ENCODE measurements around the gene EEPD1. TPM values are rescaled to one million over a fixed set of nuclear protein-coding genes. Genes with fewer than 3 reads are reported as not detected.

Gene EEPD1
- total RNA-seq, 1 donor, result 9.0 TPM

DNA sequence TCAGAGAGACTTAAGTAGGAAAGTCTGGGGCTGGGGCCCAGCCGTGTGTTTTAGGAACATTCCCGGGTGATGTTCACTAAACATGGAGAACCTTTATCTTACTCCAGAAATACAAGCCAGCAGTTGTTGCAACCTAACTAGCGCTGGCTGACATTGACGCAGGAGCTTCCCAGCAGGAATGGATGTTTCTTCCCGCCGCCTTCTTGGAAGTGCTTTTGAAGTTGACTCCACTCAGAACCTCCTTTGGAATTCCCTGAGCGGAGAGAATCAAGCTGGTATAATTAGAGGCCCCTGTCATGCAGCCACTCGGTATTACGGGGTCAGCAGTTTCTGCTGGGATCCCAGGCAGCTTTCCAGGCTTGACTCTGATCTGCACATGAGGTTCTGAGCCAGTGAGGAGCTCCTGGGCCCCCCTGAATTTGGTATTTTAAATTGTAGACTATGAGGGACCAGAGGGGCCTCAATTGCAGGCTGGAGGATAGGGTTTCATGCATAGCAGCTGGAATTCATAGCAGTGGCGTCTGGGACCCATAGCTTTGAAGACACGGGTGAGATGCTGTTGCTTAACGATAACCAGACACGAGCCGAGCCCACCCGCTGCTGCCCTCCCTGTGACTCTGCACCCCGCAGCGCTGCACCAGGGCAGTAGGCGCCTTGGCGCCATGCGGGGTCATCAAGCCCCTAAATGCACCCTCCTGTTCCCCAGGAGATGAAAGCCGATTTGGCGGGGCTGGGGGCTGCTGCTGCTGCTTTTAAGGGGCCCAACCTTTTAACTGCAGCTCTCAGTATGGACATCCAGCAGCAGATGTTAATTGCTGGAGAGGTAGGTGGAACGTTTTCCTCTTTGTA is 61.8 kb downstream of the EEPD1 start:
- no peak for DNase-seq (ENCODE audit: insufficient read length, low spot score, missing footprints)
- Histone ChIP-seq H2AFZ (ENCODE audit: low read length) (no peak overlapping the region), H4K20me1 (ENCODE audit: insufficient read depth, low read length) (no peaks in the 10 kb centered on the region), H3K36me3 (ENCODE audit: insufficient read depth, low read length) (no peaks in the 10 kb centered on the region), H3K27ac (ENCODE audit: low read depth, low read length) (no peak overlapping the region), H3K4me2 (ENCODE audit: insufficient read depth, low read length) (no peak overlapping the region), H3K4me1 (ENCODE audit: insufficient read depth, low read length) (peaks cover 16% of the 10 kb centered on the region), H3K79me2 (ENCODE audit: insufficient read depth, low read length) (no peaks in the 10 kb centered on the region), H3K4me3 (ENCODE audit: insufficient read depth, low read length) (no peak overlapping the region), H3K9me3 (ENCODE audit: low read depth, low read length) (no peaks in the 10 kb centered on the region), H3K27me3 (ENCODE audit: insufficient read depth, low read length) (no peaks in the 10 kb centered on the region)
- TF ChIP-seq, protein P1, sequence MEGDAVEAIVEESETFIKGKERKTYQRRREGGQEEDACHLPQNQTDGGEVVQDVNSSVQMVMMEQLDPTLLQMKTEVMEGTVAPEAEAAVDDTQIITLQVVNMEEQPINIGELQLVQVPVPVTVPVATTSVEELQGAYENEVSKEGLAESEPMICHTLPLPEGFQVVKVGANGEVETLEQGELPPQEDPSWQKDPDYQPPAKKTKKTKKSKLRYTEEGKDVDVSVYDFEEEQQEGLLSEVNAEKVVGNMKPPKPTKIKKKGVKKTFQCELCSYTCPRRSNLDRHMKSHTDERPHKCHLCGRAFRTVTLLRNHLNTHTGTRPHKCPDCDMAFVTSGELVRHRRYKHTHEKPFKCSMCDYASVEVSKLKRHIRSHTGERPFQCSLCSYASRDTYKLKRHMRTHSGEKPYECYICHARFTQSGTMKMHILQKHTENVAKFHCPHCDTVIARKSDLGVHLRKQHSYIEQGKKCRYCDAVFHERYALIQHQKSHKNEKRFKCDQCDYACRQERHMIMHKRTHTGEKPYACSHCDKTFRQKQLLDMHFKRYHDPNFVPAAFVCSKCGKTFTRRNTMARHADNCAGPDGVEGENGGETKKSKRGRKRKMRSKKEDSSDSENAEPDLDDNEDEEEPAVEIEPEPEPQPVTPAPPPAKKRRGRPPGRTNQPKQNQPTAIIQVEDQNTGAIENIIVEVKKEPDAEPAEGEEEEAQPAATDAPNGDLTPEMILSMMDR (IDR thresholded peaks at IDR 0.05; ENCODE audit: extremely low read depth, low read depth, low read length), result no peak

DNA sequence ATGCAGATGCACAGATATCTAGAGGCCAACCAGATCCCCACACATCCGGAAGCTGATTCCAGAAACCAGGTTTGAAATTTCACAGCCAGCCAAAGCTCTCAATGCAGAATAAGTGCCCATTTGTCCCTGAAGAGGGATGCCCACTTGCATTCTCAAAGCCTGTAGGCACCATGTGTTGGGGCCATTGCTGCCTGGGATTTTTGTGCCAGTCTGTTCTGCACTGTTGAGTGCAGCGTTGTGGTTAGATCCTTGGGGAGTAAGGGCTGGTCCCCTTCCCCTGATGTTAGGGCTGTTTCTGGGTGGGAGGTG is 62.4 kb downstream of the EEPD1 start:
- peaks cover 11% of the 10 kb centered on the region for H3K4me1 ChIP-seq (ENCODE audit: insufficient read depth, low read length)

DNA sequence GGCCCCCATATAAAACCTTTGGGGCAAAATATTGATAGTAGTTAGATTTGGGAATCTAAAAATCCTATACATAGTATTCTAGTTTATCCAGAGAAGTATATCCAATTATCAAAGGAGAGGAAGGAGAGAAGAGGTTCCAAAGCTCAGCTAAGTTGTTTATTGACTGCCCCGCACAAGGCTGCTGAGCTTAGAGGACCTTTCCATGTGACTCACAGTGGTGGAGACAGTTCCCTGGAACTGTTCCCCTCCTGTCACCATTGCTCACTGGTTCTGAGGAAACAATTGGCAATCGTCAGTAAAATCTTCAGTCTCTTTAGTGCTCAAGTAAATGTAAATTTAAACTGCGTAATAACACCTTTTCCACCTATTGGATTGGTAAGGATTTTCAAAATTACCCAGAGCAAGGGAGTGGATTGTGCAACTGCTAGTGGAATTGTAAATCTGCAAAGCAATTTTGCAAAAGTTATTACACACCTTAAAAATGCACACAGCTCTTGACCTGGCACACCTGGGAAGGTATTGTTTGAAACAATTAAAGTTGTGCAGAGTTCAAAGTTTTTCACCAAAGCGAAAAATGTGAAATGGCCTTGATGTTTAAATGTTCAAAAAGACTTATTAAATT is 63.1 kb downstream of the EEPD1 start:
- Histone ChIP-seq H3K27me3 (ENCODE audit: insufficient read depth, low read length) (no peaks in the 10 kb centered on the region), H4K20me1 (ENCODE audit: insufficient read depth, low read length) (no peaks in the 10 kb centered on the region), H3K4me2 (ENCODE audit: insufficient read depth, low read length) (no peak overlapping the region), H3K9me3 (ENCODE audit: low read depth, low read length) (no peaks in the 10 kb centered on the region), H3K27ac (ENCODE audit: low read depth, low read length) (no peak overlapping the region), H3K79me2 (ENCODE audit: insufficient read depth, low read length) (no peaks in the 10 kb centered on the region), H2AFZ (ENCODE audit: low read length) (no peak overlapping the region), H3K36me3 (ENCODE audit: insufficient read depth, low read length) (no peaks in the 10 kb centered on the region), H3K4me1 (ENCODE audit: insufficient read depth, low read length) (peaks cover 7% of the 10 kb centered on the region), H3K4me3 (ENCODE audit: insufficient read depth, low read length) (no peak overlapping the region)
- TF ChIP-seq, protein P1 (IDR thresholded peaks at IDR 0.05; ENCODE audit: extremely low read depth, low read depth, low read length), result no peak
- no peak for DNase-seq (ENCODE audit: insufficient read length, low spot score, missing footprints)

More for the DNA sequence above, 62.4 kb downstream of the EEPD1 start:
- no peaks in the 10 kb centered on the region for H3K36me3 ChIP-seq (ENCODE audit: insufficient read depth, low read length)
- DNase-seq (ENCODE audit: insufficient read length, low spot score, missing footprints), result no peak
- H3K27ac ChIP-seq (ENCODE audit: low read depth, low read length), result no peak overlapping the region
- no peak overlapping the region for H2AFZ ChIP-seq (ENCODE audit: low read length)
- no peaks in the 10 kb centered on the region for H4K20me1 ChIP-seq (ENCODE audit: insufficient read depth, low read length)
- TF ChIP-seq, protein P1 (IDR thresholded peaks at IDR 0.05; ENCODE audit: extremely low read depth, low read depth, low read length), result no peak
- no peaks in the 10 kb centered on the region for H3K79me2 ChIP-seq (ENCODE audit: insufficient read depth, low read length)
- no peaks in the 10 kb centered on the region for H3K9me3 ChIP-seq (ENCODE audit: low read depth, low read length)
- H3K27me3 ChIP-seq (ENCODE audit: insufficient read depth, low read length), result no peaks in the 10 kb centered on the region
- H3K4me3 ChIP-seq (ENCODE audit: insufficient read depth, low read length), result no peak overlapping the region
- no peak overlapping the region for H3K4me2 ChIP-seq (ENCODE audit: insufficient read depth, low read length)

DNA sequence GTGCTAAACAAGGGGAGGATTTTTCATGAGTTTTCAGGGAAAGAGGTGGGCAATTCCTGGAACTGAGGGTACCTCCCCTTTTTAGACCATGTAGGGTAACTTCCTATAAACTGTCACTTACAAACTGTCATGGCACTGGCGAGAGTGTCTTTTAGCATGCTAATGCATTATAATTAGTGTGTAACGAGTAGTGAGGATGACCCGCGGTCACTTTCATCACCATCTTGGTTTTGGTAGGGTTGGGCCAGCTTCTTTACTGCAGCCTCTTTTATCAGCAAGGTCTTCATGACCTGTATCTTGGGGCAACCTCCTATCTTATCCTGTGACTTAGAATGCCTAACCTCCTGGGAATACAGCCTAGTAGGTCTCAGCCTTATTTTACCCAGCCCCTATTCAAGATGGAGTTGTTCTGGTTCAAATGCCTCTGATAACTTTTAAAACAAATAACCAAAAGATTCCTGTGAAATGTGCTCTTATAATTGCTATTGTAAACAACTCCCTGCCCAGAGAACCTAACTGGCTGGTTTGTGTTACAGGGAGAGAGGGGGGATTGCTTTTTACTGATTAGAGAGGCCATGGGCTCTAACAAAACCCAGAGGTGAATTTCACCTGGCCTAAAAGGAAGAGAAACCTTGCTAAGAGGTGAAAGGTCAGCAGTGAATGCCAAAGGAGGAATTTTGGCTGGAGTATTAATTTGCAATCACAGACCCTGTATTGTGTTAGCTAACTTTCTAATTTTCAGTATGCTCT is 64.3 kb downstream of the EEPD1 start:
- Histone ChIP-seq H3K79me2 (ENCODE audit: insufficient read depth, low read length) (no peaks in the 10 kb centered on the region), H2AFZ (ENCODE audit: low read length) (no peak overlapping the region), H3K27me3 (ENCODE audit: insufficient read depth, low read length) (no peaks in the 10 kb centered on the region), H4K20me1 (ENCODE audit: insufficient read depth, low read length) (no peaks in the 10 kb centered on the region), H3K4me3 (ENCODE audit: insufficient read depth, low read length) (no peak overlapping the region), H3K9me3 (ENCODE audit: low read depth, low read length) (no peaks in the 10 kb centered on the region), H3K4me1 (ENCODE audit: insufficient read depth, low read length) (peaks cover 7% of the 10 kb centered on the region), H3K27ac (ENCODE audit: low read depth, low read length) (no peak overlapping the region), H3K36me3 (ENCODE audit: insufficient read depth, low read length) (no peaks in the 10 kb centered on the region), H3K4me2 (ENCODE audit: insufficient read depth, low read length) (no peak overlapping the region)
- TF ChIP-seq, protein P1 (IDR thresholded peaks at IDR 0.05; ENCODE audit: extremely low read depth, low read depth, low read length), result no peak
- no peak for DNase-seq (ENCODE audit: insufficient read length, low spot score, missing footprints)
